GM21360 (cell line): Measurements from ENCODE around the gene TAS1R1.
"Not testable (repeated sequence)": the region's sequence is repeated elsewhere in the genome, so short reads cannot be mapped to it uniquely, and the experiment has no call there.

ENCODE experiments used
- ATAC-seq: cut with Tn5 transposase; IDR thresholded peaks from one replicate; pipeline ENCODE4 v1.9.1; 2021; ENCODE audit warnings: mild to moderate bottlenecking, moderate library complexity; ENCODE audit not compliant: unreplicated experiment

TAS1R1 gene

GRCh38 chr1:6588128-6588892 lies 33.2 kb downstream of the TAS1R1 start:
- no peak for ATAC-seq

- no peak for ATAC-seq
These were observed 33.9 kb downstream of the TAS1R1 start for GRCh38 chr1:6588893-6589520.

DNA sequence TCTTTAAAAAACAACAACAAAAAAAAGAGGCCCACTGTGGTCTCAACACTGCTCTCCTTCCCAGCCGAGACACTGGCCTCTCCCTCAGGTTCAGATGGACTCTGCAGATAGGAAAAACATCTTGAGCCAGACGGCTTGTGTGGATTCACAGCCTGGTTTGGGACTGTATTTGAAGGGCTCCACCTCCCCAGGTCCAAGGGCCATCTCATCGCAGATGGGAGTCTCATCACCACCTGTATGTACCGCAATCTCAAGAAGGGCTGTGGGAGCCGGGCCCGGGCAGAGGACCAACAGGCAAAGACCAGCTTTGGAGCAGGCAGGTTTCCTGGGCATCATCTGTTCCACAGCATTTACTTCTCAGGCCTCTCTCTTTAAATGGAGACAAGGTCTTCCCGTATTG lies 34.9 kb downstream of the TAS1R1 start:
- no peak for ATAC-seq

GRCh38 chr1:6591222-6591621 lies 36.1 kb downstream of the TAS1R1 start:
- no peak for ATAC-seq

- ATAC-seq = no peak
These were observed 36.5 kb downstream of the TAS1R1 start for GRCh38 chr1:6591644-6592043.

DNA sequence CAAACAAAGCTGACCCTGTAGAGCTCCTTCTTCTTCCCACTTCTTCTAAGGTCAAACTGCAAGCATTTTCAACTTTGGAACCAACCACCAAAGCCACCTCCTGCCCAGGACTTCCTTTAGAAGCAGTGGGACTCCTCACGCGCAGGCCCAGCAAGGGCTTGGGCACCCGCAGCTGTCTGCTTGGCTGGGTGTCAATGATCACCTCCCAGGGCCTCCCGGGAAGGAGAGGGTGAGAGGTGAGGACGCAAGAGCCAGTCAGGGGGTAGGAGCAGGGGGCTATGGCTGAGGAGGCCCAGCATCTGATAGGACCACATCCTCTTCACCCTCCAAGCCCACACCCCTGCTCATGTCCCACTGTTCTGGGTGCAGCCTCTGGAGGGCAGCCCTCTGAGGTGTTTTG lies 37.3 kb downstream of the TAS1R1 start:
- no peak for ATAC-seq

DNA sequence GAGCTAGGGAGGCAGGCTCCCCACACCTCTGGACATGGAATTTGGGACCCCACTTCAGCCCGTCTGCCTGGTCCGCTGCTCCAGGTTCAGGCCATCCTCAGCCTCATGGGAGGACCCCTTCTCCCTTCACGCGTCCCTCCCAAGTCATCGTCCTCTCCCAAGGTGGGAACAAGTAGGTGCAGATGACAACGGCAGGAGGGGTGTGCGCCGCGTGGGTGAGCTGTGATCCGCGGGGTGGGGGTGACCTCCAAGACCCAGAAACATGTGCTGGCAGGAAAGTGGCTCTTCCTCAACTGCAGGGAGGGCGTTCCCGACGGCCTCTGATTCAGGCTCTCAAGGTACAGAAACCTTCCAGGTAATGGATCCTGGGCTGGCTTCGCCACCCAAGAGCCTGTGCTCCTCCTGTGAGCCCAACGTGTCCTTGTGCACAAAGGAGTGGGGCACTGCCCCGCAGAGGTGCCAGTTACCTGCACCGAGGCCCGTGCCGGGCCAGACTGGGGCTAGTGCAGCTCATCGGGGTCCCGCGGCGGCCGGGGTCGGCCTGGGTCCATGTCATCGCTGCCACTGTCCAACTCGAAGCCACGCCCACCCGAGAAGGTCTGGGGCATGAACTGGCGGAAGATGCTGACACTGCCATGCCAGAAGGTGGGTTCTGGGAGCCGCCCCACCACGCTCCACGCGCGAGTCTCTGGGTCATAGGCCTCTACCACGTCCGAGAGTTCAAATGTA lies 37.9 kb downstream of the TAS1R1 start:
- no peak for ATAC-seq

GRCh38 chr1:6593810-6594209 lies 38.7 kb downstream of the TAS1R1 start:
- no peak for ATAC-seq

- ATAC-seq = no peak
These were observed 40.1 kb downstream of the TAS1R1 start for GRCh38 chr1:6594977-6595740.

GRCh38 chr1:6596351-6596750 lies 41.2 kb downstream of the TAS1R1 start:
- ATAC-seq = no peak

DNA sequence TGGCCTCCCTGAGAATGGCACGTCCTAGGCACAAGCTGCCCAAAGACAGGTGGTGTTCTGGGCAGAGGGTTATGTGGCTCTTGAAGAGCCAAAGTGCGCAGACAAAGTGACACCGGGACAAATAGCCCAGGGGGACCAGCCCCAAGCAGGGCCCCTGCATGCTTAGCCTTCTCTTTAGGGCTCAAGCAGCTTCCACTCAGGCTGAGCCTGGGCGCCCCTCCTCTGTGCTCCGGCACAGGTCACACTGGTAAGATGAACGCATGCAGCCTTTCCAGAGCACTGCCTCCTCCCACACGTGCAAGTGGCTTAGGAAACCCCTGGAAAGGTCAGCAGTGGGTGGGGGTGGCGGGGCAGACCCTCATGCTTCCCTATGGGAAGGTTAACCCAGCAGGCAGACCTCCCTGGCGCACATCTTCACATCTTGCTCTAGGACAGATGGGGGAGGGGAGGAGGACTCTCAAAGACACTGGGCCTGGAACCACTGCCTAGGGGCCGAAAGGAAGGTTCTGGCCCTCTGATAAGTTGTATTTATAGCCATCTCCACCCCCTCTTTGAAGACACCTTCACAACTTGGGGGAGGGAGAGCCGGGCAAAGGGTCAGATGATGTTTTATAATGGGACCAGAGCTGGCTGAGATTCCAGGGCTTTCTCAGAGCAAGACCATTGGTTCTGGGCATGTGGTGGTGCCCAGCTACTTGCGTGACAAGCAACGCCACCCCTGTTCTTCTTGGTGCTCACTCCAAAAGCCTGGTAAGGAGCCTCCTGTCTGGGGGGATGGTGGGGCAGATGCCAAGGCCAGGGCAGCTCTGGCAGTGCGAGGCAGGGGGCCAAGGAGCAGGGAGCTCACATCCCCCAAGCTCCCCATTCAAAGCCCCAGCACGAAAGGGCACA lies 42.0 kb downstream of the TAS1R1 start:
- no peak for ATAC-seq

GRCh38 chr1:6597777-6598131 lies 42.6 kb downstream of the TAS1R1 start:
- no peak for ATAC-seq

DNA sequence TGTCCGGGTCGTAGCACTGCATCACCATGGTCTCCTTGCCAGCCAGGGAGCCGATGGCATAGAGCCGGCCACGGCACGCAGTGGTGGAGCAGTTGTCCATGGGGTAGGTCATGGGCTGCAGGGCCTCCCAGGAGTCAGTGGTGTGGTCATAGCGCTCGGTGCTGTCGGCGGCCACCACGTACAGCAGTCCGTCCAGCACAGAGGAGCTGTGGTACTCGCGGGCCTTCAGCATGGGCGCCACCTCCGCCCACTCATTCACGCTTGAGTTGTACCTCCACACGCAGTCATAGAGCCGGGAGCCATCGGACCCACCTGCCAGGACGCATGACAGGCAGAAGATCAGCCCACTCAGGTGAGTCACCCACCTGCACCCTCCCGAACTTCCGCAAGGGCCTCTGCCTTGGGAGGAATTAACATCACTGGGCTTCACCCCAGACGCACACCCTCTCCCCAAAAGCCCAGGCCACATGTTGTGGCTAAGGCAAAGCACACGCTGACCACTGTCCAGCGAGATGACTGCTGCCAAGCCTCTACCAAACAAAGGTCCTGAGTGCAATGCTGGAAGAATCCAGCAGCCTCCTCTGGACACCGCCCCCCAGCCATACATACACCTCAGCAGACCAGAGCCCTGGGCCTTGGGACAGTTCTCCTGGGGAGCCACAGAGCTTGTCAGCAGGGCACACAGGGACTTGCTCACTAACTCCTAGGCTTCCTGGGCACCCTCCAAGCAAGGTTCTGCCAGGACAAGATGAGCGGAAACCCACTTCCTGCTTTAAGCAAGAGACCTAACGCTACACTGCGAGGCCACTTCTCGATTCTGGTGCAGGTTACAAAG lies 44.3 kb downstream of the TAS1R1 start:
- no peak for ATAC-seq

DNA sequence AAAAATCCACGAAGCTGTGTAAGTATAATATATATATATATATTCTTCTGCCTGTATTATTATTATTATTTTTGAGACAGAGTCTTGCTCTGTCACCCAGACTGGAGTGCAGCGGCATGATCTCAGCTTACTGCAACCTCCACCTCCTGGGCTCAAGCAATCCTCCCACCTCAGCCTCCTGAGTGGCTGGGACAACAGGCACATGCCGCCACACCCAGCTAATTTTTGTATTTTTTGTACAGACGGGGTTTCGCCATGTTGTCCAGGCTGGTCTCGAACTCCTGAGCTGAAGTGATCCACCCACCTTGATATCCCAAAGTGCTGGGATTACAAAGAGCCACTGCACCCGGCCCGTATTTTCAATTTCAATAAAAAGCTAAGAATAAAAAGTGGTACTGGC lies 44.9 kb downstream of the TAS1R1 start:
- ATAC-seq = not testable (repeated sequence)

- ATAC-seq = no peak
These were observed 45.4 kb downstream of the TAS1R1 start for GRCh38 chr1:6600410-6601048.

- peak; percentile 26 for ATAC-seq
These were observed 46.2 kb downstream of the TAS1R1 start for GRCh38 chr1:6601049-6601922.

GRCh38 chr1:6601923-6602668 lies 47.0 kb downstream of the TAS1R1 start:
- ATAC-seq = peak; percentile 3
